Progenitor cell of endocrine pancreas (in vitro differentiated cells): ENCODE results near the gene UNC45A. TPM values are rescaled to one million over a fixed set of nuclear protein-coding genes. Genes with fewer than 3 reads are reported as not detected.
"Not testable (repeated sequence)": the region's sequence is repeated elsewhere in the genome, so short reads cannot be mapped to it uniquely, and the experiment has no call there.

Experiments
- DNase-seq: peaks from one replicate; pipeline ENCODE4 v3.0.0; 2021; ENCODE audit warnings: low spot score; ENCODE audit not compliant: unreplicated experiment
- H3K27ac Mint-ChIP-seq: 2 replicates; pipeline ENCODE4 v1.8.0; 2021; ENCODE audit warnings: mild to moderate bottlenecking, moderate library complexity, mixed read lengths
- H3K27me3 Mint-ChIP-seq: 2 replicates; pipeline ENCODE4 v1.8.0; 2021; ENCODE audit warnings: mixed read lengths
- H3K36me3 Mint-ChIP-seq: 2 replicates; pipeline ENCODE4 v1.8.0; 2022; ENCODE audit warnings: mixed read lengths; ENCODE audit not compliant: insufficient read depth
- H3K4me1 Mint-ChIP-seq: 2 replicates; pipeline ENCODE4 v1.8.0; 2021; ENCODE audit warnings: low read depth, mixed read lengths
- H3K4me3 Mint-ChIP-seq: 2 replicates; pipeline ENCODE4 v1.8.0; 2021; ENCODE audit warnings: low read depth, mild to moderate bottlenecking, moderate library complexity, mixed read lengths
- H3K9me3 Mint-ChIP-seq: 2 replicates; pipeline ENCODE4 v1.8.0; 2021; ENCODE audit warnings: low read depth, mixed read lengths
- CTCF ChIP-seq: fragments of 200-600 bp; sonication (generic); IDR thresholded peaks from one replicate; pipeline ENCODE4 v1.5.0; 2021; ENCODE audit warnings: antibody characterized with exemption, mild to moderate bottlenecking; ENCODE audit not compliant: unreplicated experiment
- total RNA-seq: library from RNA; stranded (reverse); gene quantifications from 2 replicates; pipeline ENCODE4 v1.2.1, GENCODE V29; 2021

Gene UNC45A
- total RNA-seq, 1 donor from 2014 or later, result 90.6 TPM

DNA sequence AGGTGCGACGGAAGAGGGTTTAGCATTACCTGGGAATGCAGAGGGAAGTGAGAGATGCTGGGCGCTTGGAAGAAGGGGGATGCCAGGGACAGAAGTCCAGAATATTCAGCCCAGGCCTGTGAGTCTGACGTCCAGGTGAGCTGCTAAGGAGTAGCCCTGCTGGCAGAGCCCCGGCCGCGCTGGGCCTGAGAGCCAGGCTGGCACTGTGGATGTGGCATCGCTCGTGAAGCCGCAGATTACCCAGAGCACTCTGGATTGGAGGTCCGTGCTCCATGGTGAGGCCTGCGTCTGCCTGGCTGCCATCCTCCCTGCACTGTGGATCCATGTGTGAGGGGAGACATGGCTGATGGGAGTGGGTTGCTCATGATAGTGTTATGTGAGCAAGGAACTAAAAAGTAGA lies 17.5 kb upstream of the UNC45A start:
- DNase-seq, result no peak
- no peaks in the 10 kb centered on the region for H3K27me3 Mint-ChIP-seq
- no peak overlapping the region for H3K4me3 Mint-ChIP-seq
- H3K36me3 Mint-ChIP-seq, result peaks cover 23% of the 10 kb centered on the region
- H3K4me1 Mint-ChIP-seq, result no peaks in the 10 kb centered on the region
- TF ChIP-seq CTCF, result no peak
- H3K27ac Mint-ChIP-seq, result no peak overlapping the region
- no peaks in the 10 kb centered on the region for H3K9me3 Mint-ChIP-seq

- Mint-ChIP-seq H3K36me3 (peaks cover 23% of the 10 kb centered on the region), H3K4me1 (no peaks in the 10 kb centered on the region), H3K27ac (no peak overlapping the region), H3K9me3 (no peaks in the 10 kb centered on the region), H3K27me3 (no peaks in the 10 kb centered on the region), H3K4me3 (no peak overlapping the region)
- no peak for TF ChIP-seq CTCF
- DNase-seq, result no peak
Observed at GRCh38 chr15:90918034-90918788, 16.9 kb upstream of the UNC45A start.

- H3K9me3 Mint-ChIP-seq, result no peaks in the 10 kb centered on the region
- H3K4me1 Mint-ChIP-seq, result no peaks in the 10 kb centered on the region
- no peak for DNase-seq
- H3K27me3 Mint-ChIP-seq, result no peaks in the 10 kb centered on the region
- no peak for TF ChIP-seq CTCF
- no peak overlapping the region for H3K4me3 Mint-ChIP-seq
- peaks cover 22% of the 10 kb centered on the region for H3K36me3 Mint-ChIP-seq
- no peak overlapping the region for H3K27ac Mint-ChIP-seq
Observed at GRCh38 chr15:90918835-90919234, 16.2 kb upstream of the UNC45A start.

GRCh38 chr15:90921887-90922286 lies 13.2 kb upstream of the UNC45A start:
- no peak overlapping the region for H3K27ac Mint-ChIP-seq
- H3K9me3 Mint-ChIP-seq, result no peaks in the 10 kb centered on the region
- no peak overlapping the region for H3K4me3 Mint-ChIP-seq
- H3K36me3 Mint-ChIP-seq, result peaks cover 13% of the 10 kb centered on the region
- no peak for DNase-seq
- H3K4me1 Mint-ChIP-seq, result no peaks in the 10 kb centered on the region
- no peak for TF ChIP-seq CTCF
- no peaks in the 10 kb centered on the region for H3K27me3 Mint-ChIP-seq

- not testable (repeated sequence) for H3K27ac Mint-ChIP-seq, H3K27me3 Mint-ChIP-seq, H3K36me3 Mint-ChIP-seq, H3K4me3 Mint-ChIP-seq, H3K4me1 Mint-ChIP-seq, DNase-seq, H3K9me3 Mint-ChIP-seq
Observed at GRCh38 chr15:90922712-90923322, 12.3 kb upstream of the UNC45A start.

DNA sequence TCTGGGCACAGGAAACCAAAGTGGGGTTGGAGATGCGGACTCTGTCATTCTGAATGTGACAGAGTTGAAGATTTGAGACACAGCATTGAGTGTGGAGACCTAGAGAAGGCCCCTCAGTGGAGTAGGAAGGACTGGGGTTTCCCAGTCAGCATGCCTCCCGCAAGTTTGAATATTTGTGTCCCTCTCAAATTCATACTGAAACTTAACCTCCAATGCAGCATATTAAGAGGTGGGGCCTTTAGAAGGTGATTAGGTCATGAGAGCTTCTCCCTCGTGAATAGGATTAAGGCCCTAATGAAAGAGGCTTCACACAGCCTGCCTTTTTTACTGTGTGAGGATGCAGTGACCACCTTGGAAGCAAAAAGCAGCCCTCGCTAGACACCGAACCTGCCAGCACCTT lies 10.7 kb upstream of the UNC45A start:
- H3K9me3 Mint-ChIP-seq, result no peaks in the 10 kb centered on the region
- no peak for DNase-seq
- H3K36me3 Mint-ChIP-seq, result peaks cover 6% of the 10 kb centered on the region
- H3K27me3 Mint-ChIP-seq, result no peaks in the 10 kb centered on the region
- TF ChIP-seq CTCF, result no peak
- H3K4me3 Mint-ChIP-seq, result no peak overlapping the region
- H3K4me1 Mint-ChIP-seq, result no peaks in the 10 kb centered on the region
- no peak overlapping the region for H3K27ac Mint-ChIP-seq

GRCh38 chr15:90926766-90927165 lies 8.3 kb upstream of the UNC45A start:
- not testable (repeated sequence) for H3K4me1 Mint-ChIP-seq, DNase-seq, H3K4me3 Mint-ChIP-seq, H3K36me3 Mint-ChIP-seq, H3K27me3 Mint-ChIP-seq, H3K27ac Mint-ChIP-seq, H3K9me3 Mint-ChIP-seq

GRCh38 chr15:90928106-90928505 lies 7.0 kb upstream of the UNC45A start:
- H3K36me3 Mint-ChIP-seq, H3K27me3 Mint-ChIP-seq, H3K27ac Mint-ChIP-seq, DNase-seq, H3K9me3 Mint-ChIP-seq, H3K4me3 Mint-ChIP-seq, H3K4me1 Mint-ChIP-seq: not testable (repeated sequence)
